ENCODE data around the gene ELMO1.

The ELMO1 gene

GRCh38 chr7:37310327-37311080 lies 138.2 kb downstream of the ELMO1 start:
- no peak for DNase-seq (ENCODE audit: low read depth)

- no peak for DNase-seq (ENCODE audit: low read depth)
These were observed 139.2 kb downstream of the ELMO1 start for GRCh38 chr7:37309493-37309892.

GRCh38 chr7:37304921-37305320 lies 143.7 kb downstream of the ELMO1 start:
- DNase-seq (ENCODE audit: low read depth), result no peak

- no peak for DNase-seq (ENCODE audit: low read depth)
These were observed 151.1 kb downstream of the ELMO1 start for GRCh38 chr7:37297546-37297945.

- no peak for DNase-seq (ENCODE audit: low read depth)
These were observed 153.3 kb downstream of the ELMO1 start for GRCh38 chr7:37295401-37295800.

GRCh38 chr7:37290731-37291130 lies 157.9 kb downstream of the ELMO1 start:
- DNase-seq (ENCODE audit: low read depth), result no peak

GRCh38 chr7:37289781-37290180 lies 158.9 kb downstream of the ELMO1 start:
- no peak for DNase-seq (ENCODE audit: low read depth)

GRCh38 chr7:37289367-37289766 lies 159.3 kb downstream of the ELMO1 start:
- no peak for DNase-seq (ENCODE audit: low read depth)

GRCh38 chr7:37287131-37287855 lies 161.4 kb downstream of the ELMO1 start:
- no peak for DNase-seq (ENCODE audit: low read depth)

GRCh38 chr7:37286454-37286832 lies 162.2 kb downstream of the ELMO1 start:
- no peak for DNase-seq (ENCODE audit: low read depth)

GRCh38 chr7:37285706-37286453 lies 162.8 kb downstream of the ELMO1 start:
- DNase-seq (ENCODE audit: low read depth), result no peak

GRCh38 chr7:37284805-37285231 lies 163.8 kb downstream of the ELMO1 start:
- DNase-seq (ENCODE audit: low read depth), result no peak

- DNase-seq (ENCODE audit: low read depth), result no peak
These were observed 164.4 kb downstream of the ELMO1 start for GRCh38 chr7:37284285-37284684.

GRCh38 chr7:37283716-37284115 lies 164.9 kb downstream of the ELMO1 start:
- no peak for DNase-seq (ENCODE audit: low read depth)

- no peak for DNase-seq (ENCODE audit: low read depth)
These were observed 165.7 kb downstream of the ELMO1 start for GRCh38 chr7:37282927-37283326.

GRCh38 chr7:37282093-37282444 lies 166.6 kb downstream of the ELMO1 start:
- DNase-seq (ENCODE audit: low read depth), result no peak

- DNase-seq (ENCODE audit: low read depth), result no peak
These were observed 167.1 kb downstream of the ELMO1 start for GRCh38 chr7:37281368-37282092.

GRCh38 chr7:37277513-37277912 lies 171.2 kb downstream of the ELMO1 start:
- DNase-seq (ENCODE audit: low read depth), result no peak

- DNase-seq (ENCODE audit: low read depth), result no peak
These were observed 173.5 kb downstream of the ELMO1 start for GRCh38 chr7:37275078-37275710.

GRCh38 chr7:37273891-37274290 lies 174.8 kb downstream of the ELMO1 start:
- no peak for DNase-seq (ENCODE audit: low read depth)

GRCh38 chr7:37269711-37270508 lies 178.8 kb downstream of the ELMO1 start:
- no peak for DNase-seq (ENCODE audit: low read depth)
